Erythroblast (primary cell): ENCODE results near the gene WIZ.

ENCODE experiments used
- GATA1 ChIP-seq: IDR thresholded peaks from 2 replicates; pipeline ENCODE4 v1.6.1; 2011; ENCODE audit warnings: low read depth, mild to moderate bottlenecking, control low read depth, low read length, moderate library complexity
- POLR2A ChIP-seq: IDR thresholded peaks from 2 replicates; pipeline ENCODE4 v1.6.1; 2011; ENCODE audit warnings: mild to moderate bottlenecking, low read length

DNA sequence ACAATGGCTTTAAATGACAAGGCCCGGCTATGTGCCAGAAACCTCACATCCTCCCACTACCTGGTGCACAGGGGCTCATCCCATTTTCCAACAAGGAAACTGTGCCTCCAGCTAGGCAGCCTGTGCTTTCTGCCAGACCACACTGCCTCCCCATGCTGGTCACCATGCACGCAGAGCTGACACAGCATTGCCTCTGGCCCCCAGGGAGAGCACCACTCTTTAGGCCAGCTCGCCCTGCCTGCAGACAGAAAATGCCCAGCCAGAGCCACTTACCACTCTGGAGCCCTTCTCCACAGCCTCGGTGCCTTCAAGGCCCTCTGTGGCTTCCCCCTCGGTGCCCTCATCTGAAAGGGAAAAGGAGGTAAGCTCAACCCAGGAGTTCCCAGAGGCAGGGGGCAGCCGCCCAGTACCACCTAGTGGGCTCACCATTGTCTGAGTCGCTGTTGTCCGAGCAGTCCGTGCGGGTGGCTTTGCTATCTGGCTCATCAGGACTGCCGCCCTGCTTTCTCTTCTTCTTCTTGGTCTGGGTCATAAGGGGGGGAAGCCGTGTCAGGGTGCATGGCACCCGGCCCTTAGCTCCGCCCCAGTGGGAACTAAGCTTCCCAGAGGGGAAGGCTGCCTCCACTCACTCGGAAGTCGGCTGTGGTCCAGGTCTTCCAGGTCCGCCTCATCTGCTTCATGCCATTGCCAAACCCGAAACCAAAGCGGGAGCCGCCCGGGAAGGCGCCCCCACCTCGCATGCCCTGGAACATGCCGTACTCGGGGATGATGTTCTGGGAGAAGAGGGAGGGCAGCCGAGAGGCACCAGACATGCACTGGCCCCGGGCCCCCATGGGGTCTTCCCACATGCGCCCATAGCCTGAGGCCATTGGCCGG lies 49.0 kb downstream of the WIZ start:
- TF ChIP-seq POLR2A: no peak
- no peak for TF ChIP-seq GATA1
